GM23338 (cell line): Measurements from ENCODE around the gene SLC48A1. TPM values are rescaled to one million over a fixed set of nuclear protein-coding genes. Genes with fewer than 3 reads are reported as not detected.

Experiments
- ATAC-seq: fragments of 200-7000 bp; cut with Tn5 transposase; 3 replicates; pipeline ENCODE4 v1.9.1; 2020
- DNase-seq: peaks from one replicate; pipeline ENCODE4 v3.0.0-alpha.2; 2015; ENCODE audit warnings: low spot score
- H2AFZ ChIP-seq: fragments of 200-600 bp; sonication (generic); 2 replicates; pipeline ENCODE4 v1.8.0; 2016; ENCODE audit warnings: antibody characterized with exemption, mild to moderate bottlenecking, moderate library complexity
- H3F3A ChIP-seq: fragments of 200-600 bp; sonication (generic); replicated peaks from 2 replicates; pipeline ENCODE4 v1.8.0; 2017; ENCODE audit warnings: antibody characterized with exemption, mixed run types, low read depth
- H3K27ac ChIP-seq: fragments of 200-600 bp; sonication (generic); 2 replicates; pipeline ENCODE4 v1.6.1; 2016; ENCODE audit warnings: low read depth
- H3K27me3 ChIP-seq: fragments of 200-600 bp; sonication (generic); 2 replicates; pipeline ENCODE4 v1.8.0; 2016; ENCODE audit warnings: mild to moderate bottlenecking, mixed run types, moderate library complexity; ENCODE audit not compliant: insufficient read depth
- H3K36me3 ChIP-seq: fragments of 200-600 bp; sonication (generic); 2 replicates; pipeline ENCODE4 v1.8.0; 2016; ENCODE audit warnings: mild to moderate bottlenecking; ENCODE audit not compliant: insufficient read depth
- H3K4me1 ChIP-seq: fragments of 200-600 bp; sonication (generic); 2 replicates; pipeline ENCODE4 v1.8.0; 2016; ENCODE audit warnings: mild to moderate bottlenecking, moderate library complexity; ENCODE audit not compliant: insufficient read depth
- H3K4me2 ChIP-seq: fragments of 200-600 bp; sonication (generic); 2 replicates; pipeline ENCODE4 v1.7.1; 2017; ENCODE audit warnings: mixed run types
- H3K4me3 ChIP-seq: fragments of 200-600 bp; sonication (generic); 2 replicates; pipeline ENCODE4 v1.6.1; 2016; ENCODE audit warnings: mixed run types
- H3K79me2 ChIP-seq: fragments of 200-600 bp; sonication (generic); replicated peaks from 2 replicates; pipeline ENCODE4 v1.8.0; 2017; ENCODE audit warnings: mild to moderate bottlenecking; ENCODE audit not compliant: insufficient read depth
- H3K9me2 ChIP-seq: fragments of 200-600 bp; sonication (generic); 2 replicates; pipeline ENCODE4 v1.8.0; 2017; ENCODE audit not compliant: insufficient read depth
- H4K20me1 ChIP-seq: fragments of 200-600 bp; sonication (generic); replicated peaks from 2 replicates; pipeline ENCODE4 v1.8.0; 2017; ENCODE audit warnings: mild to moderate bottlenecking; ENCODE audit not compliant: insufficient read depth
- H3K27ac Mint-ChIP-seq: 2 replicates; pipeline ENCODE4 v1.8.0; 2020; ENCODE audit warnings: inconsistent platforms, mild to moderate bottlenecking, moderate library complexity, mixed read lengths
- H3K27me3 Mint-ChIP-seq: 3 replicates; pipeline ENCODE4 v1.8.0; 2022; ENCODE audit warnings: low read depth, mild to moderate bottlenecking, moderate library complexity, mixed read lengths, inconsistent platforms; ENCODE audit not compliant: insufficient read depth, poor library complexity
- H3K36me3 Mint-ChIP-seq: 3 replicates; pipeline ENCODE4 v1.8.0; 2021; ENCODE audit warnings: low read depth, mild to moderate bottlenecking, inconsistent platforms, moderate library complexity, mixed read lengths
- H3K4me1 Mint-ChIP-seq: 3 replicates; pipeline ENCODE4 v1.8.0; 2020; ENCODE audit warnings: mild to moderate bottlenecking, inconsistent platforms, mixed read lengths
- H3K4me3 Mint-ChIP-seq: 3 replicates; pipeline ENCODE4 v1.8.0; 2021; ENCODE audit warnings: moderate library complexity, mild to moderate bottlenecking, inconsistent platforms, mixed read lengths
- H3K9me3 Mint-ChIP-seq: 3 replicates; pipeline ENCODE4 v1.8.0; 2020; ENCODE audit warnings: moderate library complexity, mild to moderate bottlenecking, inconsistent platforms, mixed read lengths
- CREB1 ChIP-seq: fragments of 250-450 bp; sonication (Bioruptor Pico); IDR thresholded peaks from 2 replicates; pipeline ENCODE4 v1.5.0; 2020; ENCODE audit warnings: low read depth, mild to moderate bottlenecking, moderate library complexity
- EZH2 ChIP-seq: fragments of 200-600 bp; sonication (generic); IDR thresholded peaks from one replicate; pipeline ENCODE4 v1.8.0; 2017; ENCODE audit warnings: antibody characterized with exemption, mild to moderate bottlenecking, low read depth; ENCODE audit not compliant: unreplicated experiment
- NANOG ChIP-seq: IDR thresholded peaks from 2 replicates; pipeline ENCODE4 v1.6.1; 2016; ENCODE audit warnings: antibody characterized with exemption, borderline replicate concordance
- POLR2AphosphoS5 ChIP-seq: IDR thresholded peaks from 2 replicates; pipeline ENCODE4 v1.6.1; 2016; ENCODE audit warnings: antibody characterized with exemption, low read depth
- ZNF462 ChIP-seq: fragments of 250-450 bp; sonication (Bioruptor Pico); IDR thresholded peaks from 2 replicates; pipeline ENCODE4 v1.5.0; 2020; ENCODE audit warnings: mild to moderate bottlenecking, moderate library complexity
- polyA plus RNA-seq: library from polyadenylated mRNA; unstranded; fragments of >200 nt; fragmentation: Nextera tagmentation; extraction: Ambion mirVana; gene quantifications from 2 replicates; pipeline ENCODE4 v1.2.1, GENCODE V29; 2016
- total RNA-seq: library from RNA; depleted of rRNA; stranded (reverse); fragments of >200 nt; shearing (Covaris generic); gene quantifications from 2 replicates; pipeline ENCODE4 v1.2.3, GENCODE V29; 2014
- TF ChIP-seq, protein P1 (sequence below): IDR thresholded peaks from one replicate; pipeline ENCODE4 v1.6.1; 2018; ENCODE audit warnings: antibody characterized with exemption; ENCODE audit not compliant: unreplicated experiment
- TF ChIP-seq, protein P2 (sequence below), 2 experiments: fragments of 200-600 bp in 1 of 2; sonication (generic) in 1 of 2; conservative IDR thresholded peaks; 2 replicates each; pipeline versions ENCODE4 v1.5.1 to v1.6.1; 2016 to 2017; ENCODE audit warnings: antibody characterized with exemption in 2 of 2, low read depth in 2 of 2, mild to moderate bottlenecking in 2 of 2, moderate library complexity in 1 of 2

SLC48A1 gene
- total and polyA plus RNA-seq, 2 experiments from 2014 or later, result 5.8 to 9.0 TPM

- peaks cover 27% of the 10 kb centered on the region for H3K4me1 ChIP-seq
- peak overlapping the region; percentile 33; the same call in 1 of the 2 replicates for H2AFZ ChIP-seq
- H3K4me1 Mint-ChIP-seq, result peaks cover 60% of the 10 kb centered on the region
- no peaks in the 10 kb centered on the region for H3K79me2 ChIP-seq
- H3F3A ChIP-seq, result no peaks in the 10 kb centered on the region
- no peaks in the 10 kb centered on the region for H3K27me3 ChIP-seq
- DNase-seq (peak; percentile 87), ATAC-seq (peak; percentile 74)
- no peaks in the 10 kb centered on the region for H4K20me1 ChIP-seq
- H3K4me3 ChIP-seq, result no peak overlapping the region
- no peaks in the 10 kb centered on the region for H3K36me3 ChIP-seq
- H3K4me3 Mint-ChIP-seq, result no peak overlapping the region
- peaks cover 4% of the 10 kb centered on the region; the same call in 1 of the 3 replicates for H3K36me3 Mint-ChIP-seq
- peak overlapping the region; percentile 73 for H3K4me2 ChIP-seq
- H3K27me3 Mint-ChIP-seq, result peaks cover 7% of the 10 kb centered on the region
- TF ChIP-seq POLR2AphosphoS5 (no peak), CREB1 (CRISPR knock-in tag) (no peak), EZH2 (no peak), ZNF462 (CRISPR knock-in tag) (no peak), NANOG (no peak)
- TF ChIP-seq, protein P1, sequence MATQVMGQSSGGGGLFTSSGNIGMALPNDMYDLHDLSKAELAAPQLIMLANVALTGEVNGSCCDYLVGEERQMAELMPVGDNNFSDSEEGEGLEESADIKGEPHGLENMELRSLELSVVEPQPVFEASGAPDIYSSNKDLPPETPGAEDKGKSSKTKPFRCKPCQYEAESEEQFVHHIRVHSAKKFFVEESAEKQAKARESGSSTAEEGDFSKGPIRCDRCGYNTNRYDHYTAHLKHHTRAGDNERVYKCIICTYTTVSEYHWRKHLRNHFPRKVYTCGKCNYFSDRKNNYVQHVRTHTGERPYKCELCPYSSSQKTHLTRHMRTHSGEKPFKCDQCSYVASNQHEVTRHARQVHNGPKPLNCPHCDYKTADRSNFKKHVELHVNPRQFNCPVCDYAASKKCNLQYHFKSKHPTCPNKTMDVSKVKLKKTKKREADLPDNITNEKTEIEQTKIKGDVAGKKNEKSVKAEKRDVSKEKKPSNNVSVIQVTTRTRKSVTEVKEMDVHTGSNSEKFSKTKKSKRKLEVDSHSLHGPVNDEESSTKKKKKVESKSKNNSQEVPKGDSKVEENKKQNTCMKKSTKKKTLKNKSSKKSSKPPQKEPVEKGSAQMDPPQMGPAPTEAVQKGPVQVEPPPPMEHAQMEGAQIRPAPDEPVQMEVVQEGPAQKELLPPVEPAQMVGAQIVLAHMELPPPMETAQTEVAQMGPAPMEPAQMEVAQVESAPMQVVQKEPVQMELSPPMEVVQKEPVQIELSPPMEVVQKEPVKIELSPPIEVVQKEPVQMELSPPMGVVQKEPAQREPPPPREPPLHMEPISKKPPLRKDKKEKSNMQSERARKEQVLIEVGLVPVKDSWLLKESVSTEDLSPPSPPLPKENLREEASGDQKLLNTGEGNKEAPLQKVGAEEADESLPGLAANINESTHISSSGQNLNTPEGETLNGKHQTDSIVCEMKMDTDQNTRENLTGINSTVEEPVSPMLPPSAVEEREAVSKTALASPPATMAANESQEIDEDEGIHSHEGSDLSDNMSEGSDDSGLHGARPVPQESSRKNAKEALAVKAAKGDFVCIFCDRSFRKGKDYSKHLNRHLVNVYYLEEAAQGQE, result no peak
- TF ChIP-seq, protein P2, sequence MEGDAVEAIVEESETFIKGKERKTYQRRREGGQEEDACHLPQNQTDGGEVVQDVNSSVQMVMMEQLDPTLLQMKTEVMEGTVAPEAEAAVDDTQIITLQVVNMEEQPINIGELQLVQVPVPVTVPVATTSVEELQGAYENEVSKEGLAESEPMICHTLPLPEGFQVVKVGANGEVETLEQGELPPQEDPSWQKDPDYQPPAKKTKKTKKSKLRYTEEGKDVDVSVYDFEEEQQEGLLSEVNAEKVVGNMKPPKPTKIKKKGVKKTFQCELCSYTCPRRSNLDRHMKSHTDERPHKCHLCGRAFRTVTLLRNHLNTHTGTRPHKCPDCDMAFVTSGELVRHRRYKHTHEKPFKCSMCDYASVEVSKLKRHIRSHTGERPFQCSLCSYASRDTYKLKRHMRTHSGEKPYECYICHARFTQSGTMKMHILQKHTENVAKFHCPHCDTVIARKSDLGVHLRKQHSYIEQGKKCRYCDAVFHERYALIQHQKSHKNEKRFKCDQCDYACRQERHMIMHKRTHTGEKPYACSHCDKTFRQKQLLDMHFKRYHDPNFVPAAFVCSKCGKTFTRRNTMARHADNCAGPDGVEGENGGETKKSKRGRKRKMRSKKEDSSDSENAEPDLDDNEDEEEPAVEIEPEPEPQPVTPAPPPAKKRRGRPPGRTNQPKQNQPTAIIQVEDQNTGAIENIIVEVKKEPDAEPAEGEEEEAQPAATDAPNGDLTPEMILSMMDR (conservative IDR thresholded peaks at IDR 0.05; ENCODE audit: low read depth in 2 of 2), result no peak
- H3K9me3 Mint-ChIP-seq, result no peaks in the 10 kb centered on the region
- no peaks in the 10 kb centered on the region for H3K9me2 ChIP-seq
- H3K27ac ChIP-seq, result peak overlapping the region; percentile 76
- H3K27ac Mint-ChIP-seq, result peak overlapping the region; percentile 94
Observed at GRCh38 chr12:47753021-47754001, 19.7 kb upstream of the SLC48A1 start.
